Measurements from ENCODE around the gene LPIN1. TPM values are rescaled to one million over a fixed set of nuclear protein-coding genes. Genes with fewer than 3 reads are reported as not detected.
A peak's percentile ranks its signal among the peaks of the same experiment; 100 is the strongest.

Gene LPIN1
- total RNA-seq, 3 donors from 2014 or later, result 29.7 to 38.4 (median 30.4) TPM

GRCh38 chr2:11699686-11700670 is 46.5 kb upstream of the LPIN1 start:
- Histone ChIP-seq H3K4me3 (no peak overlapping the region), H3K9me3 (no peaks in the 10 kb centered on the region), H3K4me1 (ENCODE audit: low read depth) (no peaks in the 10 kb centered on the region), H3K36me3 (ENCODE audit: low read depth) (no peaks in the 10 kb centered on the region)
- ATAC-seq (peak; percentile 23), DNase-seq (no peak)
- TF ChIP-seq, protein P1, sequence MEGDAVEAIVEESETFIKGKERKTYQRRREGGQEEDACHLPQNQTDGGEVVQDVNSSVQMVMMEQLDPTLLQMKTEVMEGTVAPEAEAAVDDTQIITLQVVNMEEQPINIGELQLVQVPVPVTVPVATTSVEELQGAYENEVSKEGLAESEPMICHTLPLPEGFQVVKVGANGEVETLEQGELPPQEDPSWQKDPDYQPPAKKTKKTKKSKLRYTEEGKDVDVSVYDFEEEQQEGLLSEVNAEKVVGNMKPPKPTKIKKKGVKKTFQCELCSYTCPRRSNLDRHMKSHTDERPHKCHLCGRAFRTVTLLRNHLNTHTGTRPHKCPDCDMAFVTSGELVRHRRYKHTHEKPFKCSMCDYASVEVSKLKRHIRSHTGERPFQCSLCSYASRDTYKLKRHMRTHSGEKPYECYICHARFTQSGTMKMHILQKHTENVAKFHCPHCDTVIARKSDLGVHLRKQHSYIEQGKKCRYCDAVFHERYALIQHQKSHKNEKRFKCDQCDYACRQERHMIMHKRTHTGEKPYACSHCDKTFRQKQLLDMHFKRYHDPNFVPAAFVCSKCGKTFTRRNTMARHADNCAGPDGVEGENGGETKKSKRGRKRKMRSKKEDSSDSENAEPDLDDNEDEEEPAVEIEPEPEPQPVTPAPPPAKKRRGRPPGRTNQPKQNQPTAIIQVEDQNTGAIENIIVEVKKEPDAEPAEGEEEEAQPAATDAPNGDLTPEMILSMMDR (IDR thresholded peaks at IDR 0.05), result no peak
- intact Hi-C loops (cut with DNase I, micrococcal nuclease), result no loop called here

- no peaks in the 10 kb centered on the region for H3K9me3 ChIP-seq
- intact Hi-C loops (cut with DNase I, micrococcal nuclease), result no loop called here
Observed at GRCh38 chr2:11701206-11701605, 45.2 kb upstream of the LPIN1 start.

GRCh38 chr2:11701751-11702301 is 44.6 kb upstream of the LPIN1 start:
- no peak overlapping the region for H3K4me3 ChIP-seq
- H3K4me1 ChIP-seq (ENCODE audit: low read depth), result no peaks in the 10 kb centered on the region
- peak; percentile 36 for ATAC-seq
- DNase-seq, result peak in 1 of 3 donors; percentile 44
- intact Hi-C loops (cut with DNase I, micrococcal nuclease), result no loop called here
- TF ChIP-seq, protein P1 (IDR thresholded peaks at IDR 0.05), result no peak
- H3K36me3 ChIP-seq (ENCODE audit: low read depth), result no peaks in the 10 kb centered on the region
- no peaks in the 10 kb centered on the region for H3K9me3 ChIP-seq

More at GRCh38 chr2:11701206-11701605, 45.2 kb upstream of the LPIN1 start:
- no peak overlapping the region for H3K4me3 ChIP-seq
- H3K36me3 ChIP-seq (ENCODE audit: low read depth), result no peaks in the 10 kb centered on the region
- DNase-seq (no peak), ATAC-seq (no peak)
- TF ChIP-seq, protein P1 (IDR thresholded peaks at IDR 0.05), result no peak
- H3K4me1 ChIP-seq (ENCODE audit: low read depth), result no peaks in the 10 kb centered on the region

GRCh38 chr2:11702946-11703345 is 43.5 kb upstream of the LPIN1 start:
- H3K4me3 ChIP-seq, result no peak overlapping the region
- no peaks in the 10 kb centered on the region for H3K4me1 ChIP-seq (ENCODE audit: low read depth)
- no peaks in the 10 kb centered on the region for H3K36me3 ChIP-seq (ENCODE audit: low read depth)
- intact Hi-C loops (cut with DNase I, micrococcal nuclease), result no loop called here
- ATAC-seq (no peak), DNase-seq (no peak)
- TF ChIP-seq, protein P1 (IDR thresholded peaks at IDR 0.05), result no peak
- H3K9me3 ChIP-seq, result no peaks in the 10 kb centered on the region

- Histone ChIP-seq H3K36me3 (ENCODE audit: low read depth) (no peaks in the 10 kb centered on the region), H3K4me1 (ENCODE audit: low read depth) (no peaks in the 10 kb centered on the region), H3K9me3 (no peaks in the 10 kb centered on the region), H3K4me3 (no peak overlapping the region)
- intact Hi-C loops (cut with DNase I, micrococcal nuclease), result no loop called here
- DNase-seq (no peak), ATAC-seq (no peak)
- TF ChIP-seq, protein P1 (IDR thresholded peaks at IDR 0.05), result no peak
Observed at GRCh38 chr2:11703700-11704099, 42.7 kb upstream of the LPIN1 start.

Measured in mucosa of descending colon (tissue), 3 donors.